A549 (cell line): ENCODE measurements around the gene NACA. TPM values are rescaled to one million over a fixed set of nuclear protein-coding genes. Genes with fewer than 3 reads are reported as not detected.

Experiments used
- ATAC-seq, 2 experiments: fragments of 200-7000 bp in 1 of 2; fragments of >200 bp in 1 of 2; cut with Nextera tagmentation in 1 of 2; cut with Tn5 transposase in 1 of 2; 3 replicates each; pipeline versions ENCODE4 v1.8.0 to v1.9.1; 2018 to 2020; ENCODE audit warnings: mild to moderate bottlenecking in 1 of 2, moderate library complexity in 1 of 2
- CTCF ChIA-PET: fragments of 300-600 bp; sonication (Branson Sonifier 250); formaldehyde crosslinking; extraction: SDS; loops from one replicate; lab custom pipeline; 2021; ENCODE audit warnings: antibody characterized with exemption, inconsistent platforms; lab: Yijun Ruan, JAX
- POLR2A ChIA-PET: fragments of 350-600 bp; formaldehyde crosslinking; extraction: SDS; loops from one replicate; lab custom pipeline; 2021; ENCODE audit warnings: antibody characterized with exemption, inconsistent platforms; lab: Yijun Ruan, JAX
- DNase-seq, 2 experiments: peaks; one replicate each; pipeline versions ENCODE4 v3.0.0 to v3.0.0-alpha.2; 2011 to 2016; ENCODE audit warnings: low read depth in 1 of 2, low spot score in 1 of 2
- FAIRE-seq: peaks from 2 replicates; lab custom pipeline; 2011; peaks lifted over from hg19 to GRCh38; lab: Jason Lieb, UNC
- H3K27ac ChIP-seq, 2 experiments: fragments of >200 bp; sonication (Bioruptor Twin); formaldehyde crosslinking; 3 replicates each; pipeline ENCODE4 v1.5.1; 2016 to 2017
- H3K4me1 ChIP-seq: fragments of >200 bp; sonication (Bioruptor Twin); formaldehyde crosslinking; 3 replicates; pipeline ENCODE4 v1.6.1; 2016
- H3K4me2 ChIP-seq: fragments of >200 bp; sonication (Bioruptor Twin); formaldehyde crosslinking; 3 replicates; pipeline ENCODE4 v1.6.1; 2016
- H3K4me3 ChIP-seq: fragments of >200 bp; sonication (Bioruptor Twin); formaldehyde crosslinking; 3 replicates; pipeline ENCODE4 v1.5.1; 2016
- H3K9me3 ChIP-seq: fragments of >200 bp; sonication (Bioruptor Twin); formaldehyde crosslinking; 3 replicates; pipeline ENCODE4 v1.6.1; 2016
- BCL3 ChIP-seq: fragments of >200 bp; sonication (Bioruptor Twin); formaldehyde crosslinking; IDR thresholded peaks from 3 replicates; pipeline ENCODE4 v1.6.1; 2016
- CBX2 ChIP-seq: fragments of 200-600 bp; sonication (generic); IDR thresholded peaks from 2 replicates; pipeline ENCODE4 v1.6.1; 2016; ENCODE audit warnings: low read depth, mild to moderate bottlenecking, borderline replicate concordance
- CBX8 ChIP-seq: fragments of 200-600 bp; sonication (generic); IDR thresholded peaks from 2 replicates; pipeline ENCODE4 v1.6.1; 2016
- CEBPB ChIP-seq, 2 experiments: fragments of >200 bp in 1 of 2; sonication (Bioruptor Twin) in 1 of 2; formaldehyde crosslinking in 1 of 2; IDR thresholded peaks; 2 replicates each; pipeline ENCODE4 v1.6.1; 2012 to 2016
- EHF ChIP-seq: fragments of 250-450 bp; sonication (Bioruptor Pico); IDR thresholded peaks from 2 replicates; pipeline ENCODE4 v1.5.0; 2020; ENCODE audit warnings: mild to moderate bottlenecking
- FOSB ChIP-seq: fragments of 250-450 bp; sonication (Bioruptor Pico); IDR thresholded peaks from 2 replicates; pipeline ENCODE4 v1.5.0; 2020; ENCODE audit warnings: mild to moderate bottlenecking, moderate library complexity
- HES2 ChIP-seq: fragments of >200 bp; sonication (Bioruptor Twin); formaldehyde crosslinking; IDR thresholded peaks from 2 replicates; pipeline ENCODE4 v1.6.1; 2016
- HEYL ChIP-seq: fragments of 250-450 bp; sonication (Bioruptor Pico); IDR thresholded peaks from 2 replicates; pipeline ENCODE4 v1.8.0; 2021; ENCODE audit warnings: mild to moderate bottlenecking, moderate library complexity
- HMGXB4 ChIP-seq: fragments of 250-450 bp; sonication (Bioruptor Pico); IDR thresholded peaks from 2 replicates; pipeline ENCODE4 v1.5.0; 2021; ENCODE audit warnings: mild to moderate bottlenecking, moderate library complexity, borderline replicate concordance
- KDM1A ChIP-seq: fragments of 200-600 bp; sonication (generic); IDR thresholded peaks from 2 replicates; pipeline ENCODE4 v1.6.1; 2016; ENCODE audit warnings: low read depth, mild to moderate bottlenecking
- KDM5A ChIP-seq: fragments of 200-600 bp; sonication (generic); IDR thresholded peaks from 2 replicates; pipeline ENCODE4 v1.6.1; 2016; ENCODE audit warnings: antibody characterized with exemption, mild to moderate bottlenecking
- MYC ChIP-seq: IDR thresholded peaks from 2 replicates; pipeline ENCODE4 v1.6.1; 2012; ENCODE audit warnings: mild to moderate bottlenecking, inconsistent platforms, low read length, improper control_type of control experiment, borderline replicate concordance
- NPAS2 ChIP-seq: fragments of 250-450 bp; sonication (Bioruptor Pico); IDR thresholded peaks from 2 replicates; pipeline ENCODE4 v1.8.0; 2022; ENCODE audit warnings: mild to moderate bottlenecking, moderate library complexity, borderline replicate concordance
- NR3C1 ChIP-seq: fragments of >200 bp; sonication (Bioruptor Twin); formaldehyde crosslinking; IDR thresholded peaks from 3 replicates; pipeline ENCODE4 v1.6.1; 2017
- RARB ChIP-seq: fragments of 250-450 bp; sonication (Bioruptor Pico); IDR thresholded peaks from 2 replicates; pipeline ENCODE4 v1.8.0; 2021; ENCODE audit warnings: mild to moderate bottlenecking, moderate library complexity
- RCOR1 ChIP-seq: fragments of 150-350 bp; IDR thresholded peaks from 2 replicates; pipeline ENCODE4 v1.6.1; 2014; ENCODE audit warnings: antibody characterized with exemption, low read length, low read depth
- RFX5 ChIP-seq: fragments of 450-650 bp; IDR thresholded peaks from 2 replicates; pipeline ENCODE4 v1.7.1; 2014; ENCODE audit warnings: antibody characterized with exemption, mild to moderate bottlenecking, moderate library complexity
- RNF2 ChIP-seq: fragments of 200-600 bp; sonication (generic); IDR thresholded peaks from 2 replicates; pipeline ENCODE4 v1.6.1; 2016; ENCODE audit warnings: low read depth, mild to moderate bottlenecking, antibody characterized with exemption, moderate library complexity, borderline replicate concordance
- TP53 ChIP-seq: fragments of 250-450 bp; sonication (Bioruptor Pico); IDR thresholded peaks from 2 replicates; pipeline ENCODE4 v1.5.0; 2021; ENCODE audit warnings: mild to moderate bottlenecking, moderate library complexity
- USF2 ChIP-seq: fragments of 450-650 bp; IDR thresholded peaks from 2 replicates; pipeline ENCODE4 v1.6.1; 2014; ENCODE audit warnings: antibody characterized with exemption
- ZC3H11A ChIP-seq: fragments of 450-650 bp; IDR thresholded peaks from 2 replicates; pipeline ENCODE4 v1.6.1; 2014; ENCODE audit warnings: antibody characterized with exemption, mild to moderate bottlenecking
- ZSCAN20 ChIP-seq: fragments of 250-450 bp; sonication (Bioruptor Pico); IDR thresholded peaks from 2 replicates; pipeline ENCODE4 v1.8.0; 2022; ENCODE audit warnings: mild to moderate bottlenecking, moderate library complexity
- WGBS: methylation state at CpG from one replicate; pipeline ENCODE4 v1.1.6; 2017; ENCODE audit errors: missing lambda C conversion rate; 5-methylcytosine and 5-hydroxymethylcytosine counted together
- polyA plus RNA-seq, 4 experiments: library from polyadenylated mRNA; depleted of rRNA in 3 of 4; stranded (reverse); fragments of >200 nt; fragmentation: RNase III in 1 of 4; extraction: RNeasy Plus Mini Kit Qiagen cat#74134 plus additional on column Dnase treatment in 1 of 4; gene quantifications; 2 replicates in 3 of 4; 3 replicates in 1 of 4; pipeline ENCODE4 v1.2.3, GENCODE V29; 2011 to 2017

The NACA gene
- polyA plus RNA-seq, 2 of the 4 experiments (the other 2 are of a cell fraction) = 1,560 to 2,331 TPM

- no peak overlapping the region for H3K4me3 ChIP-seq
- no peak overlapping the region for H3K27ac ChIP-seq
- peaks cover 7% of the 10 kb centered on the region; the same call in 1 of the 3 replicates for H3K4me1 ChIP-seq
- H3K9me3 ChIP-seq = no peaks in the 10 kb centered on the region
- ChIA-PET POLR2A (no interaction called here), CTCF (interaction anchor here (0.7 to 1.0 kb wide), 2 partner anchors 156 to 215 kb away, joined by 3 to 4 read pairs; no protein-coding TSS in a partner anchor)
- no peak for ATAC-seq
- DNase-seq = no peak
- no peak for FAIRE-seq
- H3K4me2 ChIP-seq = no peak overlapping the region
- TF ChIP-seq FOSB (CRISPR knock-in tag) (no peak), TP53 (CRISPR knock-in tag) (no peak), USF2 (no peak), CEBPB (IDR thresholded peaks at IDR 0.05) (no peak), RARB (CRISPR knock-in tag) (no peak), HES2 (no peak), ZC3H11A (no peak), EHF (CRISPR knock-in tag) (no peak), ZSCAN20 (CRISPR knock-in tag) (no peak), HMGXB4 (CRISPR knock-in tag) (no peak)
- WGBS = 66% methylated on average over 5 of the region's 5 CpGs
These were observed 47.5 kb upstream of the NACA start for GRCh38 chr12:56772625-56773024.

- DNase-seq (no peak), FAIRE-seq (no peak), ATAC-seq (peak in 1 of 2 experiments; percentile 42; a peak in 2 of 6 replicates)
- POLR2A ChIA-PET = no interaction called here
- H3K27ac ChIP-seq = no peak overlapping the region
- H3K4me3 ChIP-seq = no peak overlapping the region
- 66% methylated on average over 3 of the region's 3 CpGs for WGBS
- no peaks in the 10 kb centered on the region for H3K9me3 ChIP-seq
- H3K4me1 ChIP-seq = peaks cover 7% of the 10 kb centered on the region; the same call in 1 of the 3 replicates
- no peak overlapping the region for H3K4me2 ChIP-seq
- TF ChIP-seq HEYL (CRISPR knock-in tag) (no peak), USF2 (no peak), MYC (no peak), RNF2 (no peak), NPAS2 (CRISPR knock-in tag) (no peak), KDM5A (no peak), FOSB (CRISPR knock-in tag) (no peak), BCL3 (no peak), NR3C1 (no peak), HES2 (no peak), CBX8 (no peak), CBX2 (no peak), RCOR1 (no peak), RFX5 (no peak), KDM1A (no peak)
- CTCF ChIA-PET = interaction anchor here (2.8 kb wide), 2 partner anchors 11 to 218 kb away, joined by 9 to 12 read pairs; no protein-coding TSS in a partner anchor
These were observed 44.8 kb upstream of the NACA start for GRCh38 chr12:56769868-56770267.
